GM10266 (cell line): ENCODE results near the gene TTN.

Source experiments
- DNase-seq: peaks from one replicate; pipeline ENCODE4 v3.0.0; 2012; ENCODE audit errors: extremely low spot score
- CTCF ChIP-seq: IDR thresholded peaks from 2 replicates; pipeline ENCODE4 v1.5.1; 2012; ENCODE audit warnings: mild to moderate bottlenecking, low read depth; ENCODE audit not compliant: control insufficient read depth, insufficient read depth; ENCODE audit errors: missing control alignments

TTN gene

GRCh38 chr2:178811901-178812300 is 4.7 kb upstream of the TTN start:
- DNase-seq, result no peak
- TF ChIP-seq CTCF, result no peak

- TF ChIP-seq CTCF, result no peak
- DNase-seq, result no peak
Measured at GRCh38 chr2:178811045-178811444, 3.8 kb upstream of the TTN start.

DNA sequence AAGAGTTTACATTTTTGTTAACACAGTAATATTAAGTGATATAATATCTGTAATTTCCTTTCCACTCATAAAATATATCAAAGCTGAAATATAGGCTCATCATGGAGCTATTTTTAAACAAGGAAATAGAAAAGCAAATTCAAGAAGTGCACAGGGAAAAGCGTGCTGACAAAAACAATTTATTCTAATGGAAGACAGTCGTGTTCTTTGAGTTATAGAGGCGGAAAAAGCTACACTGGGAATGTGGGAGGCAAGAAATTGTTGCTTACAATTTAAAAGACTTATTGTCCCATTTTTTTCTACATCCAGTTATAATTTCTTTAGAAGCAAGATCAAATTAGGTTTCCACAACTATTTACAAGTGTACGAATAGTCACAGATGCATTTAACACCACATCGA is 3.2 kb upstream of the TTN start:
- no peak for TF ChIP-seq CTCF
- no peak for DNase-seq

DNA sequence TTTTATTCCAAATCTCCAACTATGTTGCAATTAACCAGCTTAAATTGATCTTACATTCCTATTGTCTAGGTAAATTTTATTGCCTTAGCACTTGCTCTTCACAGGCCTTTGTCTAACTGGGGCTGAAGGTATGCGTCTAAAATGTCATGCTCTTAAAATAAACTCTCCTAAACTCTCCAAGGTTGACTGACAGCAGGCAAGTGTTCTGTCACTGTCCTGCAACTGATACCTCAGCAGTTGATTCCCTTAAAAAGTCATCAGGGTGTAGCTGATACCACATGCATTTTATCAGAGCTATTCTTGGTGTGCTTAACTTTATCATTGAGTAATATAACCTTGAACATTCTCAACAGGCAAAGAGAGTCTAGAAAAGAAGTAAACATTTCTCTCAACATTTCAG is 680 bp downstream of the TTN start:
- no peak for DNase-seq
- TF ChIP-seq CTCF, result no peak

DNA sequence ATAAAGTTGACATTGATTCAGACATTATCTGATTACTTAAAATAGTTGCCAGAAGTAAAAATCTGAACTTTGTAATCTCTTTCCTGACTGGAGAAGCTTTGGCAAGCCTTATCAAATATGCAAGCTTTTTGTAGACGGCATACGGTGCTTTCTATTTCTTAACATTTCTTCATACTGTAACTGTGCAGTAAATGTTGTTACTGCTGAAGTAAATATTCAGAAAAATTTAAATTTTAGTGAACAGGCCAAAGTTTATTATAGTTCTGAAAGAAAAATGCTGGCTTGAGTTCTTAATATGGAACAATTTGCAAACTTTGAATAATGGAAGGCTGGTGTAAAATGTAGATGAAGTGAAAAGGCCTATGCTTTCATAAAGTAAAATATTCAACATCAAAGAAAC is 1.8 kb downstream of the TTN start:
- TF ChIP-seq CTCF, result no peak

DNA sequence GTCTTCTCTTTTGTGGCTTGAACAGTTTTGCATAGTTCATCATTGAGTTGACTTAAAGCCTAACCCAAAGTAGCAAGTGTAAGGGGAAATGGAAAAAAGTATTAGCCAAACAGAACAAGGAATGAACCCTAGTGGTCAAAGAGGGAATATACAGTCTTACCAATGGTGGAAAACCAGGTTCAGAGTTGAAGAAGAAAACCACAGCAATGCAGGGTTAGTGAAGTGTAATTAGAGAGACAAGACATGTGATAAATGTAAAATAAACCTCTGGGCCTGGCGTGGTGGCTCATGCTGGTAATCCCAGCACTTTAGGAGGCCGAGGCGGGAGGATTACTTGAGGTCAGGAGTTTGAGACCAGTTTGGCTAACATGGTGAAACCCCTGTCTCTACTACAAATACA is 2.4 kb downstream of the TTN start:
- TF ChIP-seq CTCF, result no peak
- DNase-seq, result peak; percentile 22

More for the DNA sequence above, 1.8 kb downstream of the TTN start:
- DNase-seq, result no peak

DNA sequence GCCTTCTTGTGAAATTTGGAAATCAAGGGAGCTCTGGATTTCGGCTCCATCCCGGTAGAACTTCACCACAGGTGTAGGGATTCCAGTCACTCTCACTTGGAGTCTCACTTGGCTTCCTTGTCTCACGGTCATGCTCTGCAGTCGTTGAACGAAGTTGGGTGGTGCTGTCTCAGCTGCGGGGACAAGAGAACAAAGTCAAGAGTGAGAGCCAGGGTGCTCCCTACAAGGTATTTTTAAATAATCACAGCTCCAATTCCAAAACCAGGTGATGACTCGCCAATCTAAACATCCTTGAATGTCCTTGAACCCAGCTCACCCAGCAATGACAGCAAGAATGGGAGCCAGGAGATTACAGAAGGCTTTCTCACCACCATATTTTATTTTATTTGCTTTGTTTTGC is 6.7 kb downstream of the TTN start:
- DNase-seq, result no peak
- TF ChIP-seq CTCF, result no peak
